Endothelial cell of umbilical vein (primary cell): ENCODE measurements around the gene SUGCT. TPM values are rescaled to one million over a fixed set of nuclear protein-coding genes. Genes with fewer than 3 reads are reported as not detected.

ENCODE experiments used
- BruUV-seq: library from RNA; stranded (reverse); fragments of 400-500 nt; replicated peaks from 2 replicates; lab custom pipeline; 2021; lab: Mats Ljungman, UMichigan
- CTCF ChIA-PET: fragments of 300-600, 350-600 bp; sonication (Branson Sonifier 250); formaldehyde crosslinking; loops from one replicate; lab custom pipeline; 2021; ENCODE audit warnings: antibody characterized with exemption, inconsistent platforms; lab: Charles Lee
- POLR2A ChIA-PET: fragments of 300-600, 350-600 bp; sonication (Branson Sonifier 250); formaldehyde crosslinking; loops from one replicate; lab custom pipeline; 2021; ENCODE audit warnings: antibody characterized with exemption, inconsistent platforms; lab: Charles Lee
- DNase-seq: peaks from one replicate; pipeline ENCODE4 v3.0.0-alpha.2; 2011; ENCODE audit warnings: low read depth, low spot score
- FAIRE-seq: peaks from 2 replicates; lab custom pipeline; 2011; peaks lifted over from hg19 to GRCh38; lab: Jason Lieb, UNC
- H2AFZ ChIP-seq: 2 replicates; pipeline ENCODE4 v1.6.0; 2012; ENCODE audit warnings: low read depth, low read length, control low read depth, inconsistent platforms
- H3K27ac ChIP-seq: 2 replicates; pipeline ENCODE4 v1.5.1; 2011; ENCODE audit warnings: low read depth, mild to moderate bottlenecking, control low read depth, low read length, moderate library complexity; ENCODE audit not compliant: insufficient read depth
- H3K27me3 ChIP-seq, 2 experiments: 2 replicates each; pipeline versions ENCODE4 v1.6.0 to v1.6.1; 2011; ENCODE audit warnings: low read length in 2 of 2, mixed read lengths in 1 of 2; ENCODE audit not compliant: control insufficient read depth in 2 of 2, insufficient read depth in 2 of 2
- H3K36me3 ChIP-seq, 2 experiments: 2 replicates in 1 of 2; 3 replicates in 1 of 2; pipeline ENCODE4 v1.5.1; 2011; ENCODE audit warnings: low read length in 2 of 2, mild to moderate bottlenecking in 1 of 2, moderate library complexity in 1 of 2; ENCODE audit not compliant: control insufficient read depth in 2 of 2, insufficient read depth in 2 of 2; ENCODE audit errors: extremely low read depth in 1 of 2
- H3K4me1 ChIP-seq: 3 replicates; pipeline ENCODE4 v1.5.1; 2011; ENCODE audit warnings: mild to moderate bottlenecking, low read length; ENCODE audit not compliant: control insufficient read depth, insufficient read depth; ENCODE audit errors: extremely low read depth
- H3K4me2 ChIP-seq: 2 replicates; pipeline ENCODE4 v1.6.1; 2011; ENCODE audit warnings: low read length, control low read depth, mixed read lengths; ENCODE audit not compliant: insufficient read depth
- H3K4me3 ChIP-seq, 3 experiments: fragments of 200-600 bp in 1 of 3; sonication (generic), shearing (Covaris generic) in 1 of 3; replicated peaks in 1 of 3; 2 replicates each; pipeline ENCODE4 v1.5.1; 2011 to 2016; ENCODE audit warnings: control low read depth in 3 of 3, low read length in 3 of 3, mild to moderate bottlenecking in 2 of 3, inconsistent platforms in 1 of 3, low read depth in 1 of 3, moderate library complexity in 1 of 3; ENCODE audit not compliant: insufficient read depth in 1 of 3
- H3K79me2 ChIP-seq: 2 replicates; pipeline ENCODE4 v1.6.0; 2012; ENCODE audit warnings: low read length, inconsistent platforms; ENCODE audit not compliant: control insufficient read depth, insufficient read depth
- H3K9ac ChIP-seq: replicated peaks from 2 replicates; pipeline ENCODE3; 2011; ENCODE audit warnings: low read length, control low read depth; ENCODE audit not compliant: insufficient read depth; ENCODE audit errors: extremely low read depth
- H3K9me1 ChIP-seq: replicated peaks from 3 replicates; pipeline ENCODE4 v1.6.0; 2011; ENCODE audit warnings: mild to moderate bottlenecking, low read length; ENCODE audit not compliant: control insufficient read depth, insufficient read depth; ENCODE audit errors: extremely low read depth
- H3K9me3 ChIP-seq: replicated peaks from 2 replicates; pipeline ENCODE4 v1.5.1; 2012; ENCODE audit warnings: low read length, inconsistent platforms; ENCODE audit not compliant: control insufficient read depth, insufficient read depth
- H4K20me1 ChIP-seq: replicated peaks from 2 replicates; pipeline ENCODE3; 2011; ENCODE audit warnings: mild to moderate bottlenecking, low read length; ENCODE audit not compliant: control insufficient read depth, insufficient read depth; ENCODE audit errors: extremely low read depth
- CTCF ChIP-seq, 2 donors: IDR thresholded peaks; 1 replicate in 1 of 2; 2 replicates in 1 of 2; pipeline ENCODE4 v1.5.1; 2011; ENCODE audit warnings: low read length in 2 of 2, mild to moderate bottlenecking in 2 of 2, moderate library complexity in 2 of 2, control low read depth in 1 of 2, inconsistent platforms in 1 of 2, low read depth in 1 of 2; ENCODE audit not compliant: insufficient read depth in 1 of 2; ENCODE audit errors: extremely low read depth in 1 of 2
- EZH2 ChIP-seq: IDR thresholded peaks from 2 replicates; pipeline ENCODE4 v1.6.1; 2012; ENCODE audit warnings: borderline replicate concordance, low read depth, mild to moderate bottlenecking, moderate library complexity, low read length, inconsistent platforms; ENCODE audit not compliant: severe bottlenecking
- FOS ChIP-seq: IDR thresholded peaks from 2 replicates; pipeline ENCODE4 v1.6.1; 2011; ENCODE audit warnings: mild to moderate bottlenecking, low read length, moderate library complexity, borderline replicate concordance; ENCODE audit not compliant: insufficient read depth
- GATA2 ChIP-seq: IDR thresholded peaks from 2 replicates; pipeline ENCODE4 v1.7.0; 2011; ENCODE audit warnings: low read depth, mild to moderate bottlenecking, moderate library complexity, mixed read lengths, low read length; ENCODE audit not compliant: insufficient read length, insufficient read depth
- JUN ChIP-seq: IDR thresholded peaks from 2 replicates; pipeline ENCODE4 v1.6.1; 2011; ENCODE audit warnings: borderline replicate concordance, low read depth; ENCODE audit not compliant: insufficient read length, insufficient read depth
- MAX ChIP-seq: IDR thresholded peaks from 2 replicates; pipeline ENCODE4 v1.6.1; 2011; ENCODE audit not compliant: insufficient read depth, insufficient read length
- MYC ChIP-seq: IDR thresholded peaks from one replicate; pipeline ENCODE4 v1.6.1; 2011; ENCODE audit warnings: mild to moderate bottlenecking, low read depth, low read length
- POLR2A ChIP-seq: IDR thresholded peaks from 2 replicates; pipeline ENCODE4 v1.6.1; 2012; ENCODE audit warnings: low read depth, mild to moderate bottlenecking, control low read depth, low read length
- POLR2AphosphoS5 ChIP-seq: IDR thresholded peaks from 2 replicates; pipeline ENCODE4 v1.6.1; 2012; ENCODE audit warnings: low read depth, mild to moderate bottlenecking, control low read depth, low read length, moderate library complexity; ENCODE audit not compliant: insufficient read depth
- dilution Hi-C: fragments of 300-500 bp; cut with MboI; formaldehyde crosslinking; loops from one replicate; pipeline ENCODE4 v1.15.0; 2019; ENCODE audit warnings: low sequenced_read_pairs; ENCODE audit not compliant: extremely low pct_ligation_motif_present
- intact Hi-C: fragments of 100-400 bp; cut with micrococcal nuclease; formaldehyde crosslinking; loops from one replicate; pipeline ENCODE4 v1.10.0; 2022
- polyA plus RNA-seq, 4 experiments: library from polyadenylated mRNA; depleted of rRNA in 3 of 4; stranded (reverse) in 3 of 4; unstranded in 1 of 4; fragments of >200 nt; gene quantifications; 2 replicates each; pipeline versions ENCODE4 v1.2.1 to v1.2.3, GENCODE V29; 2011 to 2012; ENCODE audit warnings: missing spikeins in 1 of 4
- total RNA-seq: library from RNA; stranded (reverse); gene quantifications from 2 replicates; pipeline ENCODE4 v1.2.3, GENCODE V29; 2021

Gene SUGCT
- total and polyA plus RNA-seq, 2 donors (not counting 3 experiments of a cell fraction or from before 2014, with no cell fraction given): 1.2 to 1.4 TPM

GRCh38 chr7:40839881-40840280 is 705.1 kb downstream of the SUGCT start:
- dilution Hi-C loops (no loop called here), intact Hi-C loops (loop anchor here (2.0 kb wide), 1 partner anchor 865 kb away; no protein-coding TSS in a partner anchor)
- DNase-seq (peak; percentile 48), FAIRE-seq (peak; percentile 79)
- H3K4me2 ChIP-seq: peak overlapping the region; percentile 33
- BruUV-seq: no TSS peak
- H3K27ac ChIP-seq: no peak overlapping the region
- no peaks in the 10 kb centered on the region for H3K27me3 ChIP-seq
- peaks cover 6% of the 10 kb centered on the region for H3K4me1 ChIP-seq
- H3K9me3 ChIP-seq: no peaks in the 10 kb centered on the region
- CTCF ChIA-PET: no interaction called here
- H3K9me1 ChIP-seq: no peaks in the 10 kb centered on the region
- H3K4me3 ChIP-seq: no peak overlapping the region
- POLR2A ChIA-PET: no interaction called here
- H3K79me2 ChIP-seq: no peaks in the 10 kb centered on the region
- H3K36me3 ChIP-seq: no peaks in the 10 kb centered on the region
- H4K20me1 ChIP-seq: no peaks in the 10 kb centered on the region
- H3K9ac ChIP-seq: no peak overlapping the region
- no peak overlapping the region for H2AFZ ChIP-seq
- TF ChIP-seq EZH2: no peak
- TF ChIP-seq MAX: no peak
- TF ChIP-seq GATA2: peak; percentile 43
- no peak for TF ChIP-seq JUN
- peak; percentile 54 for TF ChIP-seq FOS
- no peak for TF ChIP-seq CTCF (IDR thresholded peaks at IDR 0.05; ENCODE audit: extremely low read depth in 1 of 2, insufficient read depth in 1 of 2, low read depth in 1 of 2, low read length in 2 of 2)
- TF ChIP-seq POLR2AphosphoS5: no peak
- TF ChIP-seq MYC: no peak
- no peak for TF ChIP-seq POLR2A
